Nasal cavity respiratory epithelium epithelial cell of viscerocranial mucosa (primary cell): Measurements from ENCODE around the gene PSAT1. TPM values are rescaled to one million over a fixed set of nuclear protein-coding genes. Genes with fewer than 3 reads are reported as not detected.

Experiments used
- total RNA-seq: library from RNA; depleted of rRNA; stranded (reverse); fragments of >200 nt; gene quantifications from 2 replicates; pipeline ENCODE4 v1.2.3, GENCODE V29; 2014

The PSAT1 gene
- total RNA-seq, result 285 and 393 TPM in 2 replicates

DNA sequence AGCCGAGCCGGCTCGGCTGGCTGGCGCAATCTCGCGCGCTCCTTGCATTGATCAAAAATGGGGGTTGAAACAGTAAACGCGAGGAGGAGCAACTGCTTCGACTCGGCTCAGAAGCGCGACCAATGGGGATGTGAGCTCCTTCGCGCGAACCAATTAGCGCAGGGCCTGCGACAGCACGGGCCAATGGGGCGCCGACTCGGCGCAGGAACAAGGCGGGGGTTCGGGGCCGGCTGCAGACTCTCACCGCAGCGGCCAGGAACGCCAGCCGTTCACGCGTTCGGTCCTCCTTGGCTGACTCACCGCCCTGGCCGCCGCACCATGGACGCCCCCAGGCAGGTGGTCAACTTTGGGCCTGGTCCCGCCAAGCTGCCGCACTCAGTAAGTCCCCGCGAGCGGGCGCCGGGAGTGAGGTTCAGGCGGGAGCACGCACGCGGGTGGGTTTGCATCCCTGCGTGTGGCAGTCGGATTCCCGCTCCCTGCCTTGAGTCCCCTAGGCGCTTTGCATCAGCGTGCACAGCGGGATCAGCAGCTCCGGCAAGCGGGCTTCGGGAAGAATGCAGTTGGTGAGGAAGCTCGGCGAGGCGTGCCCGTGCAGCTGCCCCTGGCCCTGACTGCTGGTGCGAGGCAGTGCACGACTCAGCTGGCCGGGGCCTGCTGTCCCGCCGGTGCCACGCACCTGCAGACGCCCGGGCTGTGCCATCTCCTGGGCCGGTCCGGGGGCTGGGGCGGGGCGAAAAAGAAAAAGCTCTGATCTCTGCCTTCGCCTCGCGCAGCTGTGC is at the start of gene PSAT1:
TSS of gene PSAT1 (plus strand) at position 233 of the 779 bp plus-strand sequence. CDS start at position 319, 86 bp downstream.

Other genes with a start within 250 kb of the PSAT1 start
- gene CEP78, start 61.0 kb upstream of the PSAT1 start, total RNA-seq, result 9.2 and 11.5 TPM in 2 replicates